ENCODE measurements around the gene CXCL6. TPM values are rescaled to one million over a fixed set of nuclear protein-coding genes. Genes with fewer than 3 reads are reported as not detected.
A peak's percentile ranks its signal among the peaks of the same experiment; 100 is the strongest.

Gene CXCL6
- total RNA-seq, 1 experiment from 2014 or later = not detected

GRCh38 chr4:73866246-73866645 is 29.8 kb downstream of the CXCL6 start:
- no peaks in the 10 kb centered on the region for H3K9me2 ChIP-seq (ENCODE audit: insufficient read depth)
- intact Hi-C loops (cut with micrococcal nuclease) = loop anchor here (2.0 to 10.0 kb wide), 2 partner anchors 269 to 521 kb away; no protein-coding TSS in a partner anchor
- H3K79me2 ChIP-seq (ENCODE audit: insufficient read depth, low read length) = no peaks in the 10 kb centered on the region
- no peaks in the 10 kb centered on the region for H4K20me1 ChIP-seq (ENCODE audit: insufficient read depth)
- ATAC-seq = no peak
- no peaks in the 10 kb centered on the region for H3K27me3 ChIP-seq (ENCODE audit: insufficient read depth, low read length)
- no peak overlapping the region for H3K9ac ChIP-seq (ENCODE audit: low read length)
- POLR2A ChIA-PET = no interaction called here
- peaks cover 0 to 13% of the 10 kb centered on the region in 2 experiments; a peak in 3 of 4 replicates for H3K4me1 ChIP-seq (ENCODE audit: control insufficient read depth in 1 of 2, insufficient read depth in 2 of 2, low read length in 2 of 2)
- H3K9me3 ChIP-seq (ENCODE audit: control insufficient read depth in 1 of 2, insufficient read depth in 1 of 2, low read depth in 1 of 2, low read length in 2 of 2) = no peaks in the 10 kb centered on the region
- H2AFZ ChIP-seq (ENCODE audit: low read depth, low read length, poor library complexity, severe bottlenecking) = peak overlapping the region; percentile 4
- RAD21 ChIA-PET (ENCODE audit: low non-redundant PET in 1 of 2, low total read pairs in 2 of 2, uncharacterized antibody in 2 of 2, unreplicated experiment in 2 of 2) = interaction anchor here in 1 of 2 experiments (1.0 kb wide), 1 partner anchor 139 kb away, joined by 3 read pairs; no protein-coding TSS in a partner anchor
- BruUV-seq (replicated peaks) = no TSS peak
- CTCF ChIA-PET = interaction anchor here (3.6 kb wide), 1 partner anchor 268 kb away, joined by 13 read pairs; no protein-coding TSS in a partner anchor
- TF ChIP-seq POLR2AphosphoS5 (IDR thresholded peaks at IDR 0.05; ENCODE audit: low read depth, low read length) (no peak), REST (IDR thresholded peaks at IDR 0.05; ENCODE audit: low read depth) (no peak), ZFX (IDR thresholded peaks at IDR 0.05) (no peak), SIN3A (IDR thresholded peaks at IDR 0.05; ENCODE audit: low read depth) (no peak), CBX3 (IDR thresholded peaks at IDR 0.05; ENCODE audit: low read depth) (no peak), CEBPB (IDR thresholded peaks at IDR 0.05; ENCODE audit: low read depth) (no peak), RAD21 (IDR thresholded peaks at IDR 0.05; ENCODE audit: low read depth) (no peak), POLR2A (IDR thresholded peaks at IDR 0.05; ENCODE audit: borderline replicate concordance, extremely low read depth, insufficient read depth, insufficient read length) (no peak), TCF7L2 (IDR thresholded peaks at IDR 0.05; ENCODE audit: borderline replicate concordance, extremely low read depth, insufficient read depth, insufficient read length) (no peak), SP1 (IDR thresholded peaks at IDR 0.05; ENCODE audit: low read depth) (no peak), JUND (IDR thresholded peaks at IDR 0.05) (no peak), ZNF274 (IDR thresholded peaks at IDR 0.05; ENCODE audit: low read depth, low read length) (no peak), YY1 (IDR thresholded peaks at IDR 0.05; ENCODE audit: extremely low read depth, insufficient replicate concordance, low read depth, low read length) (no peak), SRF (IDR thresholded peaks at IDR 0.05; ENCODE audit: low read depth) (no peak), ELF1 (IDR thresholded peaks at IDR 0.05; ENCODE audit: borderline replicate concordance, low read depth) (no peak)
- TF ChIP-seq, protein P1, sequence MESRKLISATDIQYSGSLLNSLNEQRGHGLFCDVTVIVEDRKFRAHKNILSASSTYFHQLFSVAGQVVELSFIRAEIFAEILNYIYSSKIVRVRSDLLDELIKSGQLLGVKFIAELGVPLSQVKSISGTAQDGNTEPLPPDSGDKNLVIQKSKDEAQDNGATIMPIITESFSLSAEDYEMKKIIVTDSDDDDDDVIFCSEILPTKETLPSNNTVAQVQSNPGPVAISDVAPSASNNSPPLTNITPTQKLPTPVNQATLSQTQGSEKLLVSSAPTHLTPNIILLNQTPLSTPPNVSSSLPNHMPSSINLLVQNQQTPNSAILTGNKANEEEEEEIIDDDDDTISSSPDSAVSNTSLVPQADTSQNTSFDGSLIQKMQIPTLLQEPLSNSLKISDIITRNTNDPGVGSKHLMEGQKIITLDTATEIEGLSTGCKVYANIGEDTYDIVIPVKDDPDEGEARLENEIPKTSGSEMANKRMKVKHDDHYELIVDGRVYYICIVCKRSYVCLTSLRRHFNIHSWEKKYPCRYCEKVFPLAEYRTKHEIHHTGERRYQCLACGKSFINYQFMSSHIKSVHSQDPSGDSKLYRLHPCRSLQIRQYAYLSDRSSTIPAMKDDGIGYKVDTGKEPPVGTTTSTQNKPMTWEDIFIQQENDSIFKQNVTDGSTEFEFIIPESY (IDR thresholded peaks at IDR 0.05; ENCODE audit: extremely low read depth, insufficient replicate concordance, low read length) = no peak
- TF ChIP-seq, protein P2, sequence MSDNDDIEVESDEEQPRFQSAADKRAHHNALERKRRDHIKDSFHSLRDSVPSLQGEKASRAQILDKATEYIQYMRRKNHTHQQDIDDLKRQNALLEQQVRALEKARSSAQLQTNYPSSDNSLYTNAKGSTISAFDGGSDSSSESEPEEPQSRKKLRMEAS (IDR thresholded peaks at IDR 0.05) = no peak
- no peak for DNase-seq (ENCODE audit: low read depth, low spot score)
- H3K4me3 ChIP-seq (replicated peaks in 1 of 2; ENCODE audit: low read depth in 1 of 2, low read length in 2 of 2) = no peak overlapping the region
- no peak overlapping the region for H3K4me2 ChIP-seq (ENCODE audit: low read length)
- H3K36me3 ChIP-seq (ENCODE audit: control insufficient read depth in 1 of 2, insufficient read depth in 2 of 2, low read length in 2 of 2) = no peaks in the 10 kb centered on the region
- no peak overlapping the region for H3K27ac ChIP-seq (ENCODE audit: low read depth, low read length)

Data from HCT116 (cell line).